Skeletal muscle satellite cell (primary cell): ENCODE results near the gene SEPTIN11.

Experiments
- H3K27me3 ChIP-seq: 2 replicates; pipeline ENCODE4 v1.7.0; 2013; ENCODE audit warnings: low read length; ENCODE audit not compliant: control insufficient read depth, insufficient read depth
- H3K36me3 ChIP-seq: 2 replicates; pipeline ENCODE4 v1.7.0; 2013; ENCODE audit warnings: mild to moderate bottlenecking, control low read depth, low read length; ENCODE audit not compliant: insufficient read depth
- H3K4me1 ChIP-seq: 2 replicates; pipeline ENCODE4 v1.7.0; 2013; ENCODE audit warnings: low read length; ENCODE audit not compliant: control insufficient read depth, insufficient read depth
- H3K4me2 ChIP-seq: 2 replicates; pipeline ENCODE4 v1.7.0; 2013; ENCODE audit warnings: mild to moderate bottlenecking, low read length
- H3K4me3 ChIP-seq: 2 replicates; pipeline ENCODE4 v1.7.0; 2013; ENCODE audit warnings: low read length
- H3K9ac ChIP-seq: 2 replicates; pipeline ENCODE4 v1.7.0; 2013; ENCODE audit warnings: mild to moderate bottlenecking, low read depth, low read length, moderate library complexity
- H3K9me3 ChIP-seq: replicated peaks from 2 replicates; pipeline ENCODE4 v1.7.0; 2013; ENCODE audit warnings: mild to moderate bottlenecking, control low read depth, low read length

Gene SEPTIN11

DNA sequence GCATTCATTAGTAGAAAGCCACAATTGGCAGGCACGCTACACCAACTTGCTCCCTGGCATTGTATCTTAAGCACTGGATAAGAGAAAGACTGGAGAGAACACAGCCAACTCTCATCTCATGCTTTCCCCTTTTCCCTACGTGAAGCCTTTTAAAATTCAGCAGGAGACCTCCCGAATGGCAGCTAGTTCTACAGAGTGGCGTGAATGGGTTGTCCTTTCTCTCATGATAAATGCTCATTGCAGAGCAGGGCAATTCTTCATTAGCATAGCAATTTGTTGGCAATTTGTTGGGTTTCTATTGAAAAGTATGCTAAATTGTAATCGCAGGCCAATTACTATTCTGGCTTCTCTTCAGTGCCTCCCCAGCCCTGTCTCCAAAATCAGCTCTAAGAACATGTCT lies 48.0 kb downstream of the SEPTIN11 start:
- H3K4me1 ChIP-seq: peaks cover 43% of the 10 kb centered on the region
- no peak overlapping the region for H3K4me2 ChIP-seq
- no peak overlapping the region for H3K9ac ChIP-seq
- no peaks in the 10 kb centered on the region for H3K9me3 ChIP-seq
- peaks cover 59% of the 10 kb centered on the region for H3K36me3 ChIP-seq
- H3K27me3 ChIP-seq: no peaks in the 10 kb centered on the region
- H3K4me3 ChIP-seq: no peak overlapping the region

DNA sequence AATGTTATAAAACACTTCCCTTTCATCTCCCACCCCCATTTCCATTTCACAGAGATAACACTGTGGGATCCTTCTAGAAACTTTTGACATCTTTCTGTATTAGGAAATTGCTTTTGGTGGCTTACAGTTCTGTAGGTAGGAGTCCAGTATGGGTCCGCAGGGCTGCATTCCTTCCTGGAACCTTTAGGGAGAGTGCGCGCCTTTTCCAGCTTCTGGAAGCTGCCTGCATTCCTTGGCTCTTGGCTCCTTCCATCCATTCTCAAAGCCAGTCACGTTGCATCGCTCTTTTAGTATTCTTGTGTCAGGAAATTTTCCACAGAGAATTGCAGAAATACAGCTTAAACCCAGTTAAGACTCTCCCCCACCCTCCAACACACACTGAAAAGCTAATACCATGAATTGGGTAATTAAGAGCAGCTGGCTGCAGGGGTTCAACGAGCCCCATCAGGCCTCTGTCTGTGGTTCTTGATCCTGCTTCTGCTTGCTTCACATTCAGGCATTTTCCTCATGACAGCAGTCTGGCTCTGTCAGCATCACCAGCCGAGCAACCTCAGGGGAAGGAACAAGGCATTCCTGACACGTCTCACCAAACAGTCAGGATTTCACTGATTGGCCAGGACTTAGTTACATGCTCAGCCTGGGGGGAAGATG lies 48.8 kb downstream of the SEPTIN11 start:
- Histone ChIP-seq H3K4me1 (peaks cover 43% of the 10 kb centered on the region), H3K4me2 (no peak overlapping the region), H3K9me3 (no peaks in the 10 kb centered on the region), H3K9ac (no peak overlapping the region), H3K36me3 (peaks cover 65% of the 10 kb centered on the region), H3K4me3 (no peak overlapping the region), H3K27me3 (no peaks in the 10 kb centered on the region)
